ENCODE measurements around the gene ANTXRL. TPM values are rescaled to one million over a fixed set of nuclear protein-coding genes. Genes with fewer than 3 reads are reported as not detected.
"Not testable (repeated sequence)": the region's sequence is repeated elsewhere in the genome, so short reads cannot be mapped to it uniquely, and the experiment has no call there.

Gene ANTXRL
- total and polyA plus RNA-seq, 7 donors: 0.06 TPM; not detected in 6

- no peak for TF ChIP-seq CTCF (IDR thresholded peaks at IDR 0.05)
- H3K27ac ChIP-seq: no peak overlapping the region
- WGBS, 3 donors: 78 to 89% (median 88%) methylated on average over 9 of the region's 9 CpGs
Observed at GRCh38 chr10:46298477-46299285, 11.9 kb downstream of the ANTXRL start.

GRCh38 chr10:46299286-46299535 is 12.4 kb downstream of the ANTXRL start:
- Histone ChIP-seq H3K4me1 (no peaks in the 10 kb centered on the region), H3K36me3 (ENCODE audit: insufficient read depth in 1 of 2, low read depth in 1 of 2) (no peaks in the 10 kb centered on the region), H3K9me3 (no peaks in the 10 kb centered on the region), H3K27ac (no peak overlapping the region), H3K4me3 (no peak overlapping the region), H3K27me3 (ENCODE audit: insufficient read depth in 3 of 3, low read length in 2 of 3) (no peaks in the 10 kb centered on the region)
- ATAC-seq (no peak), DNase-seq (no peak)
- TF ChIP-seq CTCF (IDR thresholded peaks at IDR 0.05): no peak
- intact Hi-C loops (cut with DNase I): no loop called here
- 76 to 85% (median 79%) methylated on average over 5 of the region's 5 CpGs for WGBS, 3 donors

More at GRCh38 chr10:46298477-46299285, 11.9 kb downstream of the ANTXRL start:
- Histone ChIP-seq H3K4me3 (no peak overlapping the region), H3K4me1 (no peaks in the 10 kb centered on the region), H3K36me3 (ENCODE audit: insufficient read depth in 1 of 2, low read depth in 1 of 2) (no peaks in the 10 kb centered on the region), H3K27me3 (ENCODE audit: insufficient read depth in 3 of 3, low read length in 2 of 3) (no peaks in the 10 kb centered on the region), H3K9me3 (no peaks in the 10 kb centered on the region)
- DNase-seq (no peak), ATAC-seq (no peak)
- intact Hi-C loops (cut with DNase I): no loop called here

GRCh38 chr10:46299536-46300369 is 13.0 kb downstream of the ANTXRL start:
- Histone ChIP-seq H3K27ac (no peak overlapping the region), H3K36me3 (ENCODE audit: insufficient read depth in 1 of 2, low read depth in 1 of 2) (no peaks in the 10 kb centered on the region), H3K9me3 (no peaks in the 10 kb centered on the region), H3K27me3 (ENCODE audit: insufficient read depth in 3 of 3, low read length in 2 of 3) (no peaks in the 10 kb centered on the region), H3K4me3 (no peak overlapping the region), H3K4me1 (no peaks in the 10 kb centered on the region)
- TF ChIP-seq CTCF (IDR thresholded peaks at IDR 0.05): no peak
- DNase-seq: no peak
- 31 to 39% (median 32%) methylated on average over 20 of the region's 20 CpGs for WGBS, 3 donors
- peak; percentile 29 to 43 (median 40) for ATAC-seq
- intact Hi-C loops (cut with DNase I): no loop called here

- H3K36me3 ChIP-seq (ENCODE audit: insufficient read depth in 1 of 2, low read depth in 1 of 2); H3K27ac ChIP-seq; H3K4me3 ChIP-seq; H3K4me1 ChIP-seq; DNase-seq; H3K27me3 ChIP-seq (ENCODE audit: insufficient read depth in 3 of 3, low read length in 2 of 3); intact Hi-C loops (cut with DNase I); H3K9me3 ChIP-seq: not testable (repeated sequence)
- WGBS, 3 donors: 52 to 100% (median 88%) methylated on average over 2 to 3 of the region's 3 CpGs
- ATAC-seq: peak in 1 of 4 donors; percentile 11
Observed at GRCh38 chr10:46300370-46300711, 13.5 kb downstream of the ANTXRL start.

- WGBS, 3 donors: 80 to 86% (median 84%) methylated on average over 5 of the region's 5 CpGs
- Histone ChIP-seq H3K27me3 (ENCODE audit: insufficient read depth in 3 of 3, low read length in 2 of 3) (no peaks in the 10 kb centered on the region), H3K4me1 (no peaks in the 10 kb centered on the region), H3K36me3 (ENCODE audit: insufficient read depth in 1 of 2, low read depth in 1 of 2) (no peaks in the 10 kb centered on the region), H3K27ac (no peak overlapping the region), H3K4me3 (no peak overlapping the region), H3K9me3 (no peaks in the 10 kb centered on the region)
- DNase-seq (no peak), ATAC-seq (no peak)
- intact Hi-C loops (cut with DNase I): no loop called here
- TF ChIP-seq CTCF (IDR thresholded peaks at IDR 0.05): no peak
Observed at GRCh38 chr10:46301056-46301645, 14.4 kb downstream of the ANTXRL start.
